OCI-LY1 (cell line): ENCODE results near the gene CCDC73.

ENCODE experiments used
- H2AFZ ChIP-seq: fragments of 200-600 bp; sonication (generic), shearing (Covaris generic); 2 replicates; pipeline ENCODE4 v1.6.0; 2014; ENCODE audit warnings: antibody characterized with exemption, mild to moderate bottlenecking, low read length
- H3F3A ChIP-seq: fragments of 200-600 bp; sonication (generic), shearing (Covaris generic); 2 replicates; pipeline ENCODE4 v1.6.0; 2014; ENCODE audit warnings: mild to moderate bottlenecking, antibody characterized with exemption, low read length, moderate library complexity; ENCODE audit not compliant: insufficient read depth
- H3K27ac ChIP-seq: fragments of 200-600 bp; sonication (generic); 2 replicates; pipeline ENCODE4 v1.5.1; 2014; ENCODE audit warnings: low read length, mixed run types, mild to moderate bottlenecking, low read depth; ENCODE audit not compliant: poor library complexity, severe bottlenecking
- H3K27me3 ChIP-seq: fragments of 200-600 bp; sonication (generic); 2 replicates; pipeline ENCODE4 v1.6.0; 2014; ENCODE audit warnings: antibody characterized with exemption, mild to moderate bottlenecking, low read length, moderate library complexity; ENCODE audit not compliant: insufficient read depth
- H3K36me3 ChIP-seq: fragments of 200-600 bp; sonication (generic); 2 replicates; pipeline ENCODE4 v1.6.1; 2014; ENCODE audit warnings: mild to moderate bottlenecking, antibody characterized with exemption, low read length, moderate library complexity, mixed read lengths; ENCODE audit not compliant: insufficient read depth
- H3K4me1 ChIP-seq: fragments of 200-600 bp; sonication (generic); 2 replicates; pipeline ENCODE4 v1.5.1; 2014; ENCODE audit warnings: mild to moderate bottlenecking, low read length, moderate library complexity; ENCODE audit not compliant: insufficient read depth, severe bottlenecking
- H3K4me2 ChIP-seq: fragments of 200-600 bp; sonication (generic), shearing (Covaris generic); 2 replicates; pipeline ENCODE4 v1.6.1; 2014; ENCODE audit warnings: low read length
- H3K4me3 ChIP-seq: fragments of 200-600 bp; sonication (generic); 2 replicates; pipeline ENCODE4 v1.5.1; 2014; ENCODE audit warnings: low read length, low read depth, mild to moderate bottlenecking, mixed read lengths; ENCODE audit not compliant: poor library complexity, severe bottlenecking
- H3K79me2 ChIP-seq: fragments of 200-600 bp; shearing (Covaris generic); 2 replicates; pipeline ENCODE4 v1.6.1; 2016; ENCODE audit warnings: mixed run types, low read length, mixed read lengths; ENCODE audit not compliant: insufficient read depth
- H3K9ac ChIP-seq: fragments of 200-600 bp; sonication (generic), shearing (Covaris generic); 2 replicates; pipeline ENCODE4 v1.6.1; 2014; ENCODE audit warnings: mild to moderate bottlenecking, low read length, mixed read lengths
- H3K9me2 ChIP-seq: fragments of 200-600 bp; sonication (generic), shearing (Covaris generic); 2 replicates; pipeline ENCODE4 v1.6.1; 2014; ENCODE audit warnings: low read depth, mild to moderate bottlenecking, low read length, mixed read lengths
- H3K9me3 ChIP-seq: fragments of 200-600 bp; shearing (Covaris generic); 2 replicates; pipeline ENCODE4 v1.6.1; 2014; ENCODE audit warnings: low read length, mixed read lengths
- H4K20me1 ChIP-seq: fragments of 200-600 bp; sonication (generic), shearing (Covaris generic); 2 replicates; pipeline ENCODE4 v1.6.0; 2016; ENCODE audit warnings: mild to moderate bottlenecking, low read length; ENCODE audit not compliant: insufficient read depth
- EZH2 ChIP-seq: fragments of 200-600 bp; sonication (generic), shearing (Covaris generic); IDR thresholded peaks from 2 replicates; pipeline ENCODE4 v1.8.0; 2017; ENCODE audit warnings: borderline replicate concordance, mixed run types, mild to moderate bottlenecking, antibody characterized with exemption, low read length, moderate library complexity, mixed read lengths
- TF ChIP-seq, protein P1 (sequence below): fragments of 200-600 bp; sonication (generic), shearing (Covaris generic); IDR thresholded peaks from 2 replicates; pipeline ENCODE4 v1.5.1; 2017; ENCODE audit warnings: mild to moderate bottlenecking, antibody characterized with exemption, low read length, moderate library complexity, mixed read lengths

CCDC73 gene

DNA sequence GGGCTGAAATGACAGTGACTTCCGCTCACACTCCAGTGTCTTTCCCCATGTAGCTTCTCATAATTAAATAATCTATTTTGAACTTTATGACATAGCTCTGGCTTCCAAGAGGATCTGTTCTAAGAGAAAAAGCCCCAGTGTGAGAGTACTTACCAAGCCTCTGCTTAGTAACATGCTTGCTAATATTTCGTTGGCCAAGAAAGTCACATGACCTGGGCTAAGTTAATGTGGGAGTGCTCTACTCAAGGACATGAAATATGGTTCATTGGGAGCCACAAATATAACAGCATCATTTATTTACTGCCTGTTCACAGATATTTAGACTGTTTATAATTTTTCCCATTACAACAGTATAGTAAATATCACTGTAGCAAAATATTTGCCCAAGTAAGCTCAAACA is 42.5 kb downstream of the CCDC73 start:
- H3K36me3 ChIP-seq: no peaks in the 10 kb centered on the region
- H3K4me1 ChIP-seq: no peaks in the 10 kb centered on the region
- H3K4me3 ChIP-seq: no peak overlapping the region
- H3K9me2 ChIP-seq: no peaks in the 10 kb centered on the region
- no peaks in the 10 kb centered on the region for H3K9me3 ChIP-seq
- H3K27me3 ChIP-seq: no peaks in the 10 kb centered on the region
- no peaks in the 10 kb centered on the region for H3F3A ChIP-seq
- TF ChIP-seq EZH2: no peak
- TF ChIP-seq, protein P1, sequence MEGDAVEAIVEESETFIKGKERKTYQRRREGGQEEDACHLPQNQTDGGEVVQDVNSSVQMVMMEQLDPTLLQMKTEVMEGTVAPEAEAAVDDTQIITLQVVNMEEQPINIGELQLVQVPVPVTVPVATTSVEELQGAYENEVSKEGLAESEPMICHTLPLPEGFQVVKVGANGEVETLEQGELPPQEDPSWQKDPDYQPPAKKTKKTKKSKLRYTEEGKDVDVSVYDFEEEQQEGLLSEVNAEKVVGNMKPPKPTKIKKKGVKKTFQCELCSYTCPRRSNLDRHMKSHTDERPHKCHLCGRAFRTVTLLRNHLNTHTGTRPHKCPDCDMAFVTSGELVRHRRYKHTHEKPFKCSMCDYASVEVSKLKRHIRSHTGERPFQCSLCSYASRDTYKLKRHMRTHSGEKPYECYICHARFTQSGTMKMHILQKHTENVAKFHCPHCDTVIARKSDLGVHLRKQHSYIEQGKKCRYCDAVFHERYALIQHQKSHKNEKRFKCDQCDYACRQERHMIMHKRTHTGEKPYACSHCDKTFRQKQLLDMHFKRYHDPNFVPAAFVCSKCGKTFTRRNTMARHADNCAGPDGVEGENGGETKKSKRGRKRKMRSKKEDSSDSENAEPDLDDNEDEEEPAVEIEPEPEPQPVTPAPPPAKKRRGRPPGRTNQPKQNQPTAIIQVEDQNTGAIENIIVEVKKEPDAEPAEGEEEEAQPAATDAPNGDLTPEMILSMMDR: no peak
- no peak overlapping the region for H3K27ac ChIP-seq
- H3K9ac ChIP-seq: no peak overlapping the region
- no peaks in the 10 kb centered on the region for H3K79me2 ChIP-seq
- no peak overlapping the region for H2AFZ ChIP-seq
- H3K4me2 ChIP-seq: no peak overlapping the region
- no peaks in the 10 kb centered on the region for H4K20me1 ChIP-seq

DNA sequence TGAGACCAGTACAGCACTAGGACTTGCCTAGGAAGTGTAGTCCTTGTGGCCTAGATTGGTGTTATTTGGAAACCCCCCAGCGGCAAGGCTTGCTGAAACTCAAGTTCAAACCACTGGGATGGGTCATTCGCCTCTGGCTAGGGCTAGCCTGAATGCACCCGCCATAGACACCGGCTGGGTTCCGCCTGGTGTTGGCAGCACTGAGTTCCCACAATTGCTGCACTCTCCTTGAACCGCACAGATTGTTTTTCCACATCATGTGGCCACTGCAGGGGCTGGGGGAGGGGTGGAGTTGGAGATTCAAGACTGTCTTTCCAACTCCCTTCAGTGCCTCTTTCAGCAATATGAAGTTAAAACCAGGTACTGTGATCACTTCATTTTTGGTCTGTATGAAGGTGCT is 43.1 kb downstream of the CCDC73 start:
- Histone ChIP-seq H3K36me3 (no peaks in the 10 kb centered on the region), H3K4me2 (no peak overlapping the region), H3K4me3 (no peak overlapping the region), H3K79me2 (no peaks in the 10 kb centered on the region), H4K20me1 (no peaks in the 10 kb centered on the region), H2AFZ (no peak overlapping the region), H3K9me2 (no peaks in the 10 kb centered on the region), H3K9me3 (no peaks in the 10 kb centered on the region), H3K4me1 (no peaks in the 10 kb centered on the region), H3K9ac (no peak overlapping the region), H3K27me3 (no peaks in the 10 kb centered on the region), H3F3A (no peaks in the 10 kb centered on the region), H3K27ac (no peak overlapping the region)
- TF ChIP-seq, protein P1: no peak
- no peak for TF ChIP-seq EZH2

DNA sequence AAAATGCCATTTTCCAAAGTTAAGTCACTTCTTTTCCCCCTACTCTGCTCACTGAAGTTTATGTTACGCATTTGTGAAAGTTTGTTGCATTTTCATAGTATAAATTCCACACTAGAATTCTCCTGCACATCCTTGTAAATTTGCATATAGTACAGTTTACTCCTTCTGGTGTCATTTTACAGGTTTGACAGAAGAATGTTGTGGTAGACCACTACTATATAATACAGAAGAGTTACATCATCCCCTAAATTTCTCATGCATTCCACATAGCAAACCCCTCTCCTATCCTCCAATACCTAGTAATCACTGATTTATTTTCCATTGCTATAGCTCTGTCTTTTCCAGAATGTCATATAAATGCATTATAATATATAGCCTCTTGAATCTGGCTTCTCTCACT is 64.5 kb downstream of the CCDC73 start:
- Histone ChIP-seq H3K27me3 (no peaks in the 10 kb centered on the region), H3F3A (no peaks in the 10 kb centered on the region), H3K79me2 (no peaks in the 10 kb centered on the region), H3K9me2 (no peaks in the 10 kb centered on the region), H4K20me1 (no peaks in the 10 kb centered on the region), H3K9ac (no peak overlapping the region), H3K27ac (no peak overlapping the region), H3K4me3 (no peak overlapping the region), H3K9me3 (no peaks in the 10 kb centered on the region), H3K4me2 (no peak overlapping the region), H3K4me1 (no peaks in the 10 kb centered on the region), H3K36me3 (no peaks in the 10 kb centered on the region), H2AFZ (no peak overlapping the region)
- TF ChIP-seq, protein P1: no peak
- TF ChIP-seq EZH2: no peak
